Kidney (tissue), 14 donors: ENCODE measurements around the gene FBXL7. TPM values are rescaled to one million over a fixed set of nuclear protein-coding genes. Genes with fewer than 3 reads are reported as not detected.

ENCODE experiments used
- DNase-seq, 5 donors: peaks; one replicate each; pipeline ENCODE4 v3.0.0-alpha.2; 2013 to 2020
- FAIRE-seq: peaks from 2 replicates; lab custom pipeline; 2012; peaks lifted over from hg19 to GRCh38; lab: Jason Lieb, UNC
- H3K27ac ChIP-seq, 2 donors: one replicate each; pipeline ENCODE4 v1.7.0; 2013; ENCODE audit warnings: low read depth in 2 of 2, low read length in 2 of 2, inconsistent platforms in 1 of 2
- H3K27me3 ChIP-seq: one replicate; pipeline ENCODE4 v1.7.1; 2013; ENCODE audit warnings: low read length, inconsistent platforms; ENCODE audit not compliant: control insufficient read depth, insufficient read depth
- H3K36me3 ChIP-seq, 3 donors: one replicate each; pipeline versions ENCODE4 v1.7.0 to v1.7.1; 2013; ENCODE audit warnings: low read length in 3 of 3, control low read depth in 1 of 3, inconsistent platforms in 1 of 3; ENCODE audit not compliant: insufficient read depth in 3 of 3, control insufficient read depth in 2 of 3
- H3K4me1 ChIP-seq, 3 donors: one replicate each; pipeline versions ENCODE4 v1.7.0 to v1.7.1; 2013; ENCODE audit warnings: low read length in 3 of 3, inconsistent platforms in 1 of 3, low read depth in 1 of 3; ENCODE audit not compliant: control insufficient read depth in 2 of 3, insufficient read depth in 2 of 3
- H3K4me3 ChIP-seq, 3 donors: one replicate each; pipeline versions ENCODE4 v1.7.0 to v1.8.1; 2013; ENCODE audit warnings: low read length in 3 of 3, control low read depth in 1 of 3, inconsistent platforms in 1 of 3
- H3K9ac ChIP-seq, 3 donors: one replicate each; pipeline versions ENCODE4 v1.7.0 to v1.7.1; 2013; ENCODE audit warnings: low read length in 3 of 3, control low read depth in 1 of 3, inconsistent platforms in 1 of 3
- H3K9me3 ChIP-seq, 3 donors: one replicate each; pipeline versions ENCODE4 v1.7.0 to v1.7.1; 2013; ENCODE audit warnings: low read length in 3 of 3, control low read depth in 1 of 3, inconsistent platforms in 1 of 3; ENCODE audit not compliant: control insufficient read depth in 2 of 3, insufficient read depth in 1 of 3
- CTCF ChIP-seq: IDR thresholded peaks from 3 replicates; pipeline ENCODE4 v1.5.1; 2012; ENCODE audit warnings: mild to moderate bottlenecking, moderate library complexity, borderline replicate concordance; ENCODE audit not compliant: insufficient read depth; ENCODE audit errors: extremely low read depth
- intact Hi-C: fragments of 100-400 bp; cut with DNase I; formaldehyde crosslinking; loops from one replicate; pipeline ENCODE4 v1.11.1; 2022
- polyA plus RNA-seq: library from polyadenylated mRNA; stranded (reverse); fragments of 350-450 nt; fragmentation: Illumina TruSeq; extraction: RNeasy Lipid Tissue Mini Kit (QIAGEN cat#74804); gene quantifications from one replicate; pipeline ENCODE4 v1.2.3, GENCODE V29; 2014; ENCODE audit warnings: low read depth, low replicate concordance; ENCODE audit not compliant: insufficient read depth
- total RNA-seq: library from RNA; stranded (reverse); fragmentation: NEBNext Ultra II Directional; extraction: Animal tissue kit (Norgen Biotek cat#: 25700); gene quantifications from one replicate; pipeline ENCODE4 v1.2.1, GENCODE V29; 2021
- donor health status: control.
- donor health status: control.
- donor health status: control.
- donor health status: control.
- donor health status: control.
- donor health status: DM: yes; HTN: yes; CAD: no.
- donor health status: Normal renal cell carcinoma (clear cell type).

FBXL7 gene
- total and polyA plus RNA-seq, 2 donors from 2014 or later: 3.9 to 6.1 TPM

GRCh38 chr5:15852217-15852616 is 352.2 kb downstream of the FBXL7 start:
- intact Hi-C loops: no loop called here
- H3K9me3 ChIP-seq: no peaks in the 10 kb centered on the region
- H3K9ac ChIP-seq: no peak overlapping the region
- no peaks in the 10 kb centered on the region for H3K36me3 ChIP-seq
- TF ChIP-seq CTCF: no peak
- DNase-seq (no peak), FAIRE-seq (no peak)
- H3K4me3 ChIP-seq: no peak overlapping the region
- H3K4me1 ChIP-seq: no peaks in the 10 kb centered on the region
- H3K27me3 ChIP-seq: no peaks in the 10 kb centered on the region
- no peak overlapping the region for H3K27ac ChIP-seq

- H3K4me1 ChIP-seq: no peaks in the 10 kb centered on the region
- no peak for TF ChIP-seq CTCF
- intact Hi-C loops: no loop called here
- no peaks in the 10 kb centered on the region for H3K9me3 ChIP-seq
- no peak overlapping the region for H3K9ac ChIP-seq
- H3K36me3 ChIP-seq: no peaks in the 10 kb centered on the region
- H3K27ac ChIP-seq: no peak overlapping the region
- H3K4me3 ChIP-seq: no peak overlapping the region
- no peaks in the 10 kb centered on the region for H3K27me3 ChIP-seq
- FAIRE-seq (no peak), DNase-seq (no peak)
Observed at GRCh38 chr5:15852949-15853348, 353.0 kb downstream of the FBXL7 start.

- H3K36me3 ChIP-seq: no peaks in the 10 kb centered on the region
- no peak for FAIRE-seq
- H3K27me3 ChIP-seq: no peaks in the 10 kb centered on the region
- TF ChIP-seq CTCF: no peak
- peak in 1 of 5 donors; percentile 23 for DNase-seq
- no peaks in the 10 kb centered on the region for H3K4me1 ChIP-seq
- intact Hi-C loops: no loop called here
- no peak overlapping the region for H3K27ac ChIP-seq
- no peak overlapping the region for H3K9ac ChIP-seq
- H3K4me3 ChIP-seq: no peak overlapping the region
- no peaks in the 10 kb centered on the region for H3K9me3 ChIP-seq
Observed at GRCh38 chr5:15858326-15858725, 358.3 kb downstream of the FBXL7 start.
